Subcutaneous adipose tissue (tissue), 4 donors: ENCODE data around the gene MYO3B. TPM values are rescaled to one million over a fixed set of nuclear protein-coding genes. Genes with fewer than 3 reads are reported as not detected.

ENCODE experiments used
- CTCF ChIP-seq: fragments of 450-650 bp; IDR thresholded peaks from one replicate; pipeline ENCODE4 v1.5.1; 2016; ENCODE audit warnings: low read depth, mild to moderate bottlenecking, control low read depth, antibody characterized with exemption, moderate library complexity
- total RNA-seq, 4 donors: library from RNA; depleted of rRNA; stranded (reverse); fragments of >200 nt; gene quantifications; one replicate each; pipeline ENCODE4 v1.1.0, GENCODE V29; 2016

Gene MYO3B
- total RNA-seq, 4 donors from 2014 or later: 0.17 TPM; not detected in 3

DNA sequence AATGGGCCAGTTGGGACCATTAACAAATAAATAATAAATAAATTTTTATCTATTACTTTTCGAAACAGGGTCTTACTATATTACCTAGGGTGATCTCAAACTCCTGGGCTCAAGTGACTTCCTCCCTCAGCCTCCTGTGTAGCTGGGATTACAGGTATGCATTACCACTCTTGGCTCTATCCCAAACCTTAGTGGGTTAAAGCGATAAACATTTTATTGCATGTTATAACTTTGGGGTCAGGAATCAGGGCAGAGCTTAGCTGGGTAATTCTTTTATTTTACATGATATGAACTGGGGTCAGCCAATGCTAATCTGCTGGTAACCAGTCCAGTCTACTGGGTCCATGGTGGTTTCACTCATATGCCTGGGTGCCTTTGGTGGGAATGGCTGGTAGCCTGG is 127.8 kb downstream of the MYO3B start:
- TF ChIP-seq CTCF: no peak

DNA sequence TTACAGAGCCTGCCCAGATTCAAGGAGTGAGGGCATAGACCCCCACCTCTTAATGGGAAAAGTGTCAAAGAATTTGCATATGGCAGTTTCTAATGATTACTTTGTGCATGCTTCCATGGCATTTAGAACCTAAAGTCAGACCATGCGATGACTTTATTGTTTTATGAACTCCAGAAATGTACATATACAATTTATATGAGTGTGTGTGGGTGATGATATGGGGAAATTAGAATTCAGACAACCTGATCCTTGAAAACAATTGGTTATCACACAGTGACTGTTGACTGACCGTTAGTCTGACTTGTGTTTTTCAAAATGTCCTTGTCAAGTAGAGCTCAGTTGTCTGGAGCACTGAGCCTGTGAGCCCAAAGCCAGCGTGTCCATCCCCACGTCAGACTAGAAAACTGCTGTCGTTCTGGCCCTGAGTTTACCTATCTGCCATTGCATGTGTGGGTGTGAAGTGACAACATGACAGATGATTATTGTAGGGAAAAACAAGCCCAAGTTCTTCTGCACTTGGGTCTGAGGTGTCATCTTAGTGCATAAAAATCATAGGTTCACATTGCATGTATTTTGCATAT is 128.4 kb downstream of the MYO3B start:
- no peak for TF ChIP-seq CTCF

- TF ChIP-seq CTCF: no peak
Measured at GRCh38 chr2:170307052-170307451, 129.1 kb downstream of the MYO3B start.

- no peak for TF ChIP-seq CTCF
Measured at GRCh38 chr2:170307555-170308351, 129.8 kb downstream of the MYO3B start.

DNA sequence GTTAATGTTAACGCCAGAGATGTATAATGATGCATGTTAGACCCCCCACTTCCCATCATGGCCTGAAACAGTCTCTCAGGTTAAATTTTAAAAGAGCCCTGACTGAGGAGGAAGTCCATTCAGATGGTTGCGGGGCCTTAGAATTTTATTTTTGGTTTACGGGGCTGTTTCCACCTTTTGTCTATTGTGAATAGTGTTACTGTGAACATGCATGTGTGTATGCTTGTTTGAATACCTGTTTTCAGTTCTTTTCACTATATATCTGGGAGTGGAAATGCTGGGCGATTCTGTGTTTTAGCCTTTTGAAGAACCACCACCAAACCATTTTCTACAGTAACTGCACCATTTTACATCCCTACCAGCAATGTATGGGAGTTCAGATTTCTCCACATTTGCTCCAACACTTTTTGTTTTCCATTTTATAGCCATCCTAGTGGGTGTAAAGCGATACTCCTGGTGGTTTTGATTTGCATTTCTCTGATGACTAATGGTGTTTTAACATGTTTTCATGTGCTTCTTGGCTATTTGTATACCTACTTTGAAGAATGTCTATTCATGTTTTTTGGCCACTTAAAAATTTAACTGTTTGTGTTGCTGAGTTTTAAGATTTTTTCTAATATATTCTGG is 133.0 kb downstream of the MYO3B start:
- no peak for TF ChIP-seq CTCF

DNA sequence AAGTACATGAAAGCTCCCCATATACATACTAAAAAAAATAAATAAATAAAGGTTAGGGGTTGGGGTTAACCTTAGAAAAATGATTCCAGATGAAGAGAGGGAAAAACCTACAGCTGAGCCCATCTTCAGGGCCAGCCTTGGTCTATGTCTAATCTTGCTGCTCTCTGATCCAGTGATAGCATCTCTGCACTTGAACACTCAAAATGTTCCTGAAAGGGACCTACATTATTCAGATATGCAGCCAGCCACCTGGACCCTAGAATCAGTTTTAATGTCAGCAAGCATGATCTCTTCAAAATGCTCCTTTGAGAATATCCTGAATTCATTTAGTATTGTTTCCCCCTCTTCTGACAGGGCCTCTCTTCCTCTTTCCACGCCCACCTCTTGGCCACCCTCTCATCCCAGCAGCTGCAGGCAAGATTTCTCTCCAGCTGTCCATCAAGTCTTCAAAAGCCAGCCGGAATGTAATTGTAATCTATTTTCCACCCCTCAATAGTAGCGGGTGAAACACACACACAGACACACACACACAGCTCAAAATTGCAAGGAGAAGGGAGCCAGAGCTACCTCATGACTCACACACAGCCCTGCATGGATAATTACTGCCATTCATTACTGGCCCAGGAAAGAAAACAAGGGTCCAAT is 135.5 kb downstream of the MYO3B start:
- no peak for TF ChIP-seq CTCF

DNA sequence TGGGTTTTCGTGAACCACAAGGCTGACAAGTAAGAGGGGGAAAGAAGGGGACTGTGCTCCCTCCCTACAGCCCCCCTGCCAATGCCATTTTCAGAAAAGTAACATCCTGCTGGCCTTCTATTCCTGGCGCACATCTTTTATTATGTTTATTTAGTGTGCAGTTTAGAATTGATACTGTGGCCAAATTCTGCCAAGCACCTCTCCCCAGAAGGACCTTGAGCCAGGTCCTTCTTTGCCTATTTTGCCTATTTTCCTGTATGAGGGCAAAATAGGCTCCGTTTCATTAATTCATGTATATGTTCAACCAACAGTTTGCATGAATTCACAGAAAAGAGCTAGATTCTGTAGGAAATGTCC is 136.0 kb downstream of the MYO3B start:
- TF ChIP-seq CTCF: no peak
